GM23248 (cell line): ENCODE data around the gene SSX7.
"Not testable (repeated sequence)": the region's sequence is repeated elsewhere in the genome, so short reads cannot be mapped to it uniquely, and the experiment has no call there.

Experiments
- EZH2 ChIP-seq: fragments of 200-600 bp; sonication (generic); IDR thresholded peaks from 2 replicates; pipeline ENCODE4 v1.6.1; 2018; ENCODE audit warnings: antibody characterized with exemption, mild to moderate bottlenecking; ENCODE audit not compliant: insufficient read depth, poor library complexity, severe bottlenecking
- EZH2phosphoT487 ChIP-seq: fragments of 200-600 bp; sonication (generic); IDR thresholded peaks from 2 replicates; pipeline ENCODE4 v1.6.1; 2018; ENCODE audit warnings: antibody characterized with exemption, moderate library complexity, mild to moderate bottlenecking, low read depth; ENCODE audit not compliant: insufficient read depth

DNA sequence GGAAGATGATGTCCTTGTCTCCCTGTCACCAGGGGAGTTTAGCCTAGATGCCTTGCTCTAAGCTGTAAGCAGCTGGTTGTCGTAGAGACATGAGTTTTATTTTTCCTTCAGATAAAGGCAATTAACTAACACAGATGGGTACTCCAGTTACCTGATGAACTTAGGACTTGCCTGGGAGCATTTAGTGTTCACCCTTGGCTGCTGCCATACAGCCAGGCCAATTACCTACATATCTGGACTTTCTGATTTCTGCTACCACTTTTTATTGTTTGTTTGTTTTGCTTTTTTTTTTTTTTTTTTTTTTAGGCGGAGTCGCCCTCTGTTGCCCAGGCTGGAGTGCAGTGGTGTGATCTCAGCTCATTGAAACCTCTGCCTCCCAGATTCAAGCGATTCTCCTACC, 37.3 kb upstream of the SSX7 start:
- not testable (repeated sequence) for TF ChIP-seq EZH2, EZH2phosphoT487
